Colonic mucosa (tissue), 4 donors: Measurements from ENCODE around the gene MBIP. TPM values are rescaled to one million over a fixed set of nuclear protein-coding genes. Genes with fewer than 3 reads are reported as not detected.

Source experiments
- DNase-seq: peaks from one replicate; pipeline ENCODE4 v3.0.0-alpha.2; 2020
- H3K27ac ChIP-seq: fragments of 200-600 bp; one replicate; pipeline ENCODE4 v1.8.0; 2021
- H3K27me3 ChIP-seq: fragments of 200-600 bp; one replicate; pipeline ENCODE4 v1.8.0; 2021
- H3K36me3 ChIP-seq: fragments of 200-600 bp; one replicate; pipeline ENCODE4 v1.8.0; 2021
- H3K4me1 ChIP-seq: fragments of 200-600 bp; one replicate; pipeline ENCODE4 v1.8.0; 2021; ENCODE audit warnings: mild to moderate bottlenecking
- H3K4me3 ChIP-seq: fragments of 200-600 bp; one replicate; pipeline ENCODE4 v1.8.0; 2021
- H3K9ac ChIP-seq, 2 donors: one replicate each; pipeline ENCODE4 v1.7.0; 2013; ENCODE audit warnings: control low read depth in 2 of 2, low read depth in 2 of 2, low read length in 2 of 2
- H3K9me3 ChIP-seq: fragments of 200-600 bp; one replicate; pipeline ENCODE4 v1.8.0; 2021
- intact Hi-C: fragments of 100-400 bp; cut with DNase I; formaldehyde crosslinking; loops from one replicate; pipeline ENCODE4 v1.14.1; 2022
- total RNA-seq, 2 donors: library from RNA; stranded (reverse); fragmentation: NEBNext Ultra II Directional in 1 of 2; extraction: Animal tissue kit (Norgen Biotek cat#: 25700) in 1 of 2; gene quantifications; one replicate each; pipeline ENCODE4 v1.2.1, GENCODE V29; 2021
- TF ChIP-seq, protein P1 (sequence below): fragments of 200-600 bp; IDR thresholded peaks from one replicate; pipeline ENCODE4 v1.8.0; 2022; ENCODE audit warnings: antibody characterized with exemption, mild to moderate bottlenecking
- donor health status: healthy.
- donor health status: DM: no; HTN: no; CAD: no.
- donor health status: DM: no; HTN: no; CAD: no.

The MBIP gene
- total RNA-seq: 10 to 100 TPM; 18.7 to 35.4 TPM

- peak within 1 kb of the TSS; percentile 75 for H3K4me3 ChIP-seq
- H3K9me3 ChIP-seq: no peaks in the 10 kb centered on the region
- peak within 1 kb of the TSS; percentile 78 to 96 for H3K9ac ChIP-seq
- DNase-seq: peak; percentile 96
- no peaks in the 10 kb centered on the region for H3K36me3 ChIP-seq
- H3K27ac ChIP-seq: peak within 1 kb of the TSS; percentile 80
- H3K27me3 ChIP-seq: no peaks in the 10 kb centered on the region
- H3K4me1 ChIP-seq: no peaks in the 10 kb centered on the region
- TF ChIP-seq, protein P1, sequence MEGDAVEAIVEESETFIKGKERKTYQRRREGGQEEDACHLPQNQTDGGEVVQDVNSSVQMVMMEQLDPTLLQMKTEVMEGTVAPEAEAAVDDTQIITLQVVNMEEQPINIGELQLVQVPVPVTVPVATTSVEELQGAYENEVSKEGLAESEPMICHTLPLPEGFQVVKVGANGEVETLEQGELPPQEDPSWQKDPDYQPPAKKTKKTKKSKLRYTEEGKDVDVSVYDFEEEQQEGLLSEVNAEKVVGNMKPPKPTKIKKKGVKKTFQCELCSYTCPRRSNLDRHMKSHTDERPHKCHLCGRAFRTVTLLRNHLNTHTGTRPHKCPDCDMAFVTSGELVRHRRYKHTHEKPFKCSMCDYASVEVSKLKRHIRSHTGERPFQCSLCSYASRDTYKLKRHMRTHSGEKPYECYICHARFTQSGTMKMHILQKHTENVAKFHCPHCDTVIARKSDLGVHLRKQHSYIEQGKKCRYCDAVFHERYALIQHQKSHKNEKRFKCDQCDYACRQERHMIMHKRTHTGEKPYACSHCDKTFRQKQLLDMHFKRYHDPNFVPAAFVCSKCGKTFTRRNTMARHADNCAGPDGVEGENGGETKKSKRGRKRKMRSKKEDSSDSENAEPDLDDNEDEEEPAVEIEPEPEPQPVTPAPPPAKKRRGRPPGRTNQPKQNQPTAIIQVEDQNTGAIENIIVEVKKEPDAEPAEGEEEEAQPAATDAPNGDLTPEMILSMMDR: no peak
- intact Hi-C loops: no loop called here
Observed at GRCh38 chr14:36320200-36320896, at the start of gene MBIP. MBIP (minus strand) TSS chr14:36320637; CDS start chr14:36320588, 49 bp downstream.

DNA sequence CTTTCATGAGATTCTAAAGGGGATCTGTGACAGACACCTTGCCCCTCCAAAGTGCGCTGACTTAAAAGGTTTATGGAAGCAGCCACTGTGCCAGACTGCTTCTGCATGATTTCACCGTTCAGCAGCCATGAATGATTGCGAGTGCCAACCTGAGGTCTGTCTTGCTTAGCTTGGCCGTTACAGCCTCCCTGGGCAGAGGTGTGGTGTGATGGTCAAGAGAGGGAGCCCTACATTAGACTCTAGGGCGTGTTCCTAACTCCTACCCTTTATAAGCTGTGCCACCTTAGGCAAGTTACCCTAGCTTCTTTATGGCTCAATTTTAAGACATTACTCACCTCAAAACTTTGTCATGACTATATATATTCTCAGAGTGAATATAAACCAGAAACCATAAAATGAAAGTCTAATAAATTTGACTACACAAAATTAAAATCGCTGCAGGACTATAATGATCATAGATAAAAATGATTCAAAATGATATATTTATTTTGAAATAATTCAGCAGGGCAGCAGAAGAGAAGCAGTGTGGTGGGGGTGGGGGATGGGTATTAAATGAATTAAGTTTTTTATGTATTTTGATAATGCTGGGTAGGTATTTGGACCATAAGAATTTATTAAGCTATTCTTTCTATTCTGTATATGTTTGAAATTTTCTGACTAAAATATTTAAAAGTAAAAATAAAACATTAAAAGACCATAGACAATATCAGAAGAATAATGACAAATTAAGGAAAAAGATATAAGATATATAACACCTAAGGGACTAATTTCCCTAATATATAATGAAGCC, 47.7 kb upstream of the MBIP start:
- intact Hi-C loops: no loop called here
- no peaks in the 10 kb centered on the region for H3K36me3 ChIP-seq
- TF ChIP-seq, protein P1: no peak

DNA sequence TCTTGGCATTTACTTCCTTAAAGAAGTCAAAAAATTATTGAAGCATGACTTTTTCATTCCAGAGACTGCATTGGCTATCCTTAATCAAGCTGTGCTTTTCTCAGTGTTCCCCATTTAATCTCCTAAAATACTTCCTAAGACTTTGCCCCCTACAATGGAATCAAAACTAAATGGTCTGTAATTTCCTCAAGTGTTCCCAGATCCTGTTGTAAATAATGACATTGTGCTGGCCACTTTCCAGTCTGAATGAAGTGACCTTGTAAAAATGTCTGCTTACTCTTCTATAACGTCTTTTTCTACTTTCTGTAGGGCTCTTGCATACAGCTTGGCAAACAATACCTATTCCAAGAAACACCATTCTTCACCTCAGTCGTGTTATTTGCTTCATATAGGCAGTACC, 45.3 kb upstream of the MBIP start:
- DNase-seq: peak; percentile 23
- H3K4me3 ChIP-seq: no peak overlapping the region
- no peak overlapping the region for H3K9ac ChIP-seq
- H3K4me1 ChIP-seq: no peaks in the 10 kb centered on the region
- H3K27ac ChIP-seq: no peak overlapping the region
- no peaks in the 10 kb centered on the region for H3K9me3 ChIP-seq
- no peaks in the 10 kb centered on the region for H3K36me3 ChIP-seq
- intact Hi-C loops: no loop called here
- TF ChIP-seq, protein P1: no peak
- H3K27me3 ChIP-seq: no peaks in the 10 kb centered on the region

More for the DNA sequence above, 47.7 kb upstream of the MBIP start:
- Histone ChIP-seq H3K9ac (no peak overlapping the region), H3K27ac (no peak overlapping the region), H3K9me3 (no peaks in the 10 kb centered on the region), H3K4me1 (no peaks in the 10 kb centered on the region), H3K4me3 (no peak overlapping the region), H3K27me3 (no peaks in the 10 kb centered on the region)
- no peak for DNase-seq

GRCh38 chr14:36363704-36364103, 43.3 kb upstream of the MBIP start:
- intact Hi-C loops: no loop called here
- H3K4me1 ChIP-seq: no peaks in the 10 kb centered on the region
- no peak overlapping the region for H3K4me3 ChIP-seq
- no peaks in the 10 kb centered on the region for H3K27me3 ChIP-seq
- TF ChIP-seq, protein P1: no peak
- no peak overlapping the region for H3K27ac ChIP-seq
- no peaks in the 10 kb centered on the region for H3K9me3 ChIP-seq
- no peak overlapping the region for H3K9ac ChIP-seq
- no peaks in the 10 kb centered on the region for H3K36me3 ChIP-seq
- DNase-seq: no peak

GRCh38 chr14:36362648-36363047, 42.2 kb upstream of the MBIP start:
- Histone ChIP-seq H3K4me1 (no peaks in the 10 kb centered on the region), H3K27ac (no peak overlapping the region), H3K9me3 (no peaks in the 10 kb centered on the region), H3K27me3 (no peaks in the 10 kb centered on the region), H3K36me3 (no peaks in the 10 kb centered on the region), H3K4me3 (no peak overlapping the region), H3K9ac (no peak overlapping the region)
- no peak for DNase-seq
- intact Hi-C loops: no loop called here
- TF ChIP-seq, protein P1: no peak
